OCI-LY1 (cell line): ENCODE results near the gene SLC41A1.

Source experiments
- H2AFZ ChIP-seq: fragments of 200-600 bp; sonication (generic), shearing (Covaris generic); 2 replicates; pipeline ENCODE4 v1.6.0; 2014; ENCODE audit warnings: antibody characterized with exemption, mild to moderate bottlenecking, low read length
- H3F3A ChIP-seq: fragments of 200-600 bp; sonication (generic), shearing (Covaris generic); 2 replicates; pipeline ENCODE4 v1.6.0; 2014; ENCODE audit warnings: mild to moderate bottlenecking, antibody characterized with exemption, low read length, moderate library complexity; ENCODE audit not compliant: insufficient read depth
- H3K27ac ChIP-seq: fragments of 200-600 bp; sonication (generic); 2 replicates; pipeline ENCODE4 v1.5.1; 2014; ENCODE audit warnings: low read length, mixed run types, mild to moderate bottlenecking, low read depth; ENCODE audit not compliant: poor library complexity, severe bottlenecking
- H3K27me3 ChIP-seq: fragments of 200-600 bp; sonication (generic); 2 replicates; pipeline ENCODE4 v1.6.0; 2014; ENCODE audit warnings: antibody characterized with exemption, mild to moderate bottlenecking, low read length, moderate library complexity; ENCODE audit not compliant: insufficient read depth
- H3K36me3 ChIP-seq: fragments of 200-600 bp; sonication (generic); 2 replicates; pipeline ENCODE4 v1.6.1; 2014; ENCODE audit warnings: mild to moderate bottlenecking, antibody characterized with exemption, low read length, moderate library complexity, mixed read lengths; ENCODE audit not compliant: insufficient read depth
- H3K4me1 ChIP-seq: fragments of 200-600 bp; sonication (generic); 2 replicates; pipeline ENCODE4 v1.5.1; 2014; ENCODE audit warnings: mild to moderate bottlenecking, low read length, moderate library complexity; ENCODE audit not compliant: insufficient read depth, severe bottlenecking
- H3K4me2 ChIP-seq: fragments of 200-600 bp; sonication (generic), shearing (Covaris generic); 2 replicates; pipeline ENCODE4 v1.6.1; 2014; ENCODE audit warnings: low read length
- H3K4me3 ChIP-seq: fragments of 200-600 bp; sonication (generic); 2 replicates; pipeline ENCODE4 v1.5.1; 2014; ENCODE audit warnings: low read length, low read depth, mild to moderate bottlenecking, mixed read lengths; ENCODE audit not compliant: poor library complexity, severe bottlenecking
- H3K79me2 ChIP-seq: fragments of 200-600 bp; shearing (Covaris generic); 2 replicates; pipeline ENCODE4 v1.6.1; 2016; ENCODE audit warnings: mixed run types, low read length, mixed read lengths; ENCODE audit not compliant: insufficient read depth
- H3K9ac ChIP-seq: fragments of 200-600 bp; sonication (generic), shearing (Covaris generic); 2 replicates; pipeline ENCODE4 v1.6.1; 2014; ENCODE audit warnings: mild to moderate bottlenecking, low read length, mixed read lengths
- H3K9me2 ChIP-seq: fragments of 200-600 bp; sonication (generic), shearing (Covaris generic); 2 replicates; pipeline ENCODE4 v1.6.1; 2014; ENCODE audit warnings: low read depth, mild to moderate bottlenecking, low read length, mixed read lengths
- H3K9me3 ChIP-seq: fragments of 200-600 bp; shearing (Covaris generic); 2 replicates; pipeline ENCODE4 v1.6.1; 2014; ENCODE audit warnings: low read length, mixed read lengths
- H4K20me1 ChIP-seq: fragments of 200-600 bp; sonication (generic), shearing (Covaris generic); 2 replicates; pipeline ENCODE4 v1.6.0; 2016; ENCODE audit warnings: mild to moderate bottlenecking, low read length; ENCODE audit not compliant: insufficient read depth
- EZH2 ChIP-seq: fragments of 200-600 bp; sonication (generic), shearing (Covaris generic); IDR thresholded peaks from 2 replicates; pipeline ENCODE4 v1.8.0; 2017; ENCODE audit warnings: borderline replicate concordance, mixed run types, mild to moderate bottlenecking, antibody characterized with exemption, low read length, moderate library complexity, mixed read lengths
- TF ChIP-seq, protein P1 (sequence below): fragments of 200-600 bp; sonication (generic), shearing (Covaris generic); IDR thresholded peaks from 2 replicates; pipeline ENCODE4 v1.5.1; 2017; ENCODE audit warnings: mild to moderate bottlenecking, antibody characterized with exemption, low read length, moderate library complexity, mixed read lengths

The SLC41A1 gene

DNA sequence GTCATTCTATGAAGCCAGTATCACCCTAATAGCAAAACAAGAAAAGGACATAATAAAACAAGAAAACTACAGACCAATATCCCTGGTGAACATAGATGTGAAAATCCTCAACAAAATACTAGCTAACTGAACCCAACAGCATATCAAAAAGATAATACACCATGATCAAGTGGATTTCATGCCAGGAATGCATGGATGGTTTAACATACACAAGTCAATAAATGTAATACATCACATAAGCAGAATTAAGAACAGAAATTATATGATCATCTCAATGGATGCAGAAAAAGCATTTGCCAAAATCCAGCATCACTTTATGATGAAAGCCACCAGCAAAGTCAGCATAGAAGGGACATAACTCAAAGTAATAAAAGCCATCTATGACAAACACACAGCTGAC is 43.4 kb upstream of the SLC41A1 start:
- Histone ChIP-seq H3K9ac (no peak overlapping the region), H3K9me2 (no peaks in the 10 kb centered on the region), H3K4me2 (no peak overlapping the region), H3K4me1 (no peaks in the 10 kb centered on the region), H2AFZ (no peak overlapping the region), H3K36me3 (no peaks in the 10 kb centered on the region), H3K4me3 (no peak overlapping the region), H3K27me3 (no peaks in the 10 kb centered on the region), H3K27ac (no peak overlapping the region), H3F3A (no peaks in the 10 kb centered on the region), H4K20me1 (no peaks in the 10 kb centered on the region), H3K79me2 (no peaks in the 10 kb centered on the region), H3K9me3 (no peaks in the 10 kb centered on the region)
- TF ChIP-seq, protein P1, sequence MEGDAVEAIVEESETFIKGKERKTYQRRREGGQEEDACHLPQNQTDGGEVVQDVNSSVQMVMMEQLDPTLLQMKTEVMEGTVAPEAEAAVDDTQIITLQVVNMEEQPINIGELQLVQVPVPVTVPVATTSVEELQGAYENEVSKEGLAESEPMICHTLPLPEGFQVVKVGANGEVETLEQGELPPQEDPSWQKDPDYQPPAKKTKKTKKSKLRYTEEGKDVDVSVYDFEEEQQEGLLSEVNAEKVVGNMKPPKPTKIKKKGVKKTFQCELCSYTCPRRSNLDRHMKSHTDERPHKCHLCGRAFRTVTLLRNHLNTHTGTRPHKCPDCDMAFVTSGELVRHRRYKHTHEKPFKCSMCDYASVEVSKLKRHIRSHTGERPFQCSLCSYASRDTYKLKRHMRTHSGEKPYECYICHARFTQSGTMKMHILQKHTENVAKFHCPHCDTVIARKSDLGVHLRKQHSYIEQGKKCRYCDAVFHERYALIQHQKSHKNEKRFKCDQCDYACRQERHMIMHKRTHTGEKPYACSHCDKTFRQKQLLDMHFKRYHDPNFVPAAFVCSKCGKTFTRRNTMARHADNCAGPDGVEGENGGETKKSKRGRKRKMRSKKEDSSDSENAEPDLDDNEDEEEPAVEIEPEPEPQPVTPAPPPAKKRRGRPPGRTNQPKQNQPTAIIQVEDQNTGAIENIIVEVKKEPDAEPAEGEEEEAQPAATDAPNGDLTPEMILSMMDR: no peak
- TF ChIP-seq EZH2: no peak

DNA sequence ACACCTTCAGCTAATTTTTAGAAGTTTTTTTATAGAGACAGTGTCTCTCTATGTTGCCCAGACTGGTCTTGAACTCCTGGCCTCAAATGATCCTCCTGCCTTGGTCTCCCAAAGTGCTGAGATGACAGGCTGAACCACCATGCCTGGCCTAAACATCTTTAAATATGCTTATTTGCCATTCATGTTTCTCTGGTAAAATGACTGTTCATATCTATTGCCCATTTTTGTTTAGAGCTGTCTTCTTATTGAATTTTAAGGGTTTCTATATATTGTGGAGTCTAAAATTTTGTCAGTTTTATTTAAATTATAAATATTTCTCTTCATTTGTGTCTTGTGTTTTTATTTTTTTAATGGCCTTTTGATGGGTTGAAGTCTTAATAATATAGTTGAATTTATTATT is 40.0 kb upstream of the SLC41A1 start:
- no peak for TF ChIP-seq EZH2
- TF ChIP-seq, protein P1: no peak
- H3K27ac ChIP-seq: no peak overlapping the region
- no peaks in the 10 kb centered on the region for H3K27me3 ChIP-seq
- H3F3A ChIP-seq: no peaks in the 10 kb centered on the region
- no peak overlapping the region for H2AFZ ChIP-seq
- H3K4me2 ChIP-seq: no peak overlapping the region
- H3K4me1 ChIP-seq: peaks cover 8% of the 10 kb centered on the region
- no peak overlapping the region for H3K4me3 ChIP-seq
- no peak overlapping the region for H3K9ac ChIP-seq
- H3K79me2 ChIP-seq: no peaks in the 10 kb centered on the region
- no peaks in the 10 kb centered on the region for H4K20me1 ChIP-seq
- H3K9me2 ChIP-seq: no peaks in the 10 kb centered on the region
- no peaks in the 10 kb centered on the region for H3K9me3 ChIP-seq
- no peaks in the 10 kb centered on the region for H3K36me3 ChIP-seq

DNA sequence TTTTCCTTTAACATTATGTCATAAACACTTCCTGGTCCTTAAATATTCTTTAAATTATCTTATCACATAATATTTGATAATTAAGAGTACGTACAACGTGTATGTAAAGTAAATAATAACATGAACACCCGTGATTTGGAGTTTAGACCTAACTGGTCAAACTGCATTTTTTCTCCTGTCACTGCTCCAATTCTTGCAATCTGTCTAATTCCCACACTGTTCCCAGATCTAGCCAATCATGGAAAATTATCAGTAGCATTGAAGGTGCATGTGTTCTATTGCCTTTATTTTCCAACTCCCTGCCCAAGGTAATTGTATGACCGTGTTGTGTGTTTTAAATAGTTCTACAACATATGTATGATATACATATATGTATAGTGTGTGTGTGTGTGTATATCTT is 39.0 kb upstream of the SLC41A1 start:
- Histone ChIP-seq H4K20me1 (no peaks in the 10 kb centered on the region), H3F3A (no peaks in the 10 kb centered on the region), H3K9me3 (no peaks in the 10 kb centered on the region), H3K9me2 (no peaks in the 10 kb centered on the region), H3K27me3 (no peaks in the 10 kb centered on the region), H3K4me1 (peaks cover 8% of the 10 kb centered on the region), H3K79me2 (no peaks in the 10 kb centered on the region), H3K36me3 (no peaks in the 10 kb centered on the region), H3K27ac (no peak overlapping the region), H2AFZ (no peak overlapping the region), H3K9ac (no peak overlapping the region), H3K4me3 (no peak overlapping the region), H3K4me2 (no peak overlapping the region)
- TF ChIP-seq, protein P1: no peak
- no peak for TF ChIP-seq EZH2
